Activated T-cell treated with anti-CD3 and anti-CD28 coated beads, Interleukin-2, amount 50 U/mL, for 48 hours (primary cell): ENCODE data around the gene MPND.

Experiments used
- DNase-seq, 2 experiments: peaks; one replicate each; pipeline ENCODE4 v3.0.0-alpha.2; 2020

Gene MPND, protein sequence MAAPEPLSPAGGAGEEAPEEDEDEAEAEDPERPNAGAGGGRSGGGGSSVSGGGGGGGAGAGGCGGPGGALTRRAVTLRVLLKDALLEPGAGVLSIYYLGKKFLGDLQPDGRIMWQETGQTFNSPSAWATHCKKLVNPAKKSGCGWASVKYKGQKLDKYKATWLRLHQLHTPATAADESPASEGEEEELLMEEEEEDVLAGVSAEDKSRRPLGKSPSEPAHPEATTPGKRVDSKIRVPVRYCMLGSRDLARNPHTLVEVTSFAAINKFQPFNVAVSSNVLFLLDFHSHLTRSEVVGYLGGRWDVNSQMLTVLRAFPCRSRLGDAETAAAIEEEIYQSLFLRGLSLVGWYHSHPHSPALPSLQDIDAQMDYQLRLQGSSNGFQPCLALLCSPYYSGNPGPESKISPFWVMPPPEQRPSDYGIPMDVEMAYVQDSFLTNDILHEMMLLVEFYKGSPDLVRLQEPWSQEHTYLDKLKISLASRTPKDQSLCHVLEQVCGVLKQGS

DNA sequence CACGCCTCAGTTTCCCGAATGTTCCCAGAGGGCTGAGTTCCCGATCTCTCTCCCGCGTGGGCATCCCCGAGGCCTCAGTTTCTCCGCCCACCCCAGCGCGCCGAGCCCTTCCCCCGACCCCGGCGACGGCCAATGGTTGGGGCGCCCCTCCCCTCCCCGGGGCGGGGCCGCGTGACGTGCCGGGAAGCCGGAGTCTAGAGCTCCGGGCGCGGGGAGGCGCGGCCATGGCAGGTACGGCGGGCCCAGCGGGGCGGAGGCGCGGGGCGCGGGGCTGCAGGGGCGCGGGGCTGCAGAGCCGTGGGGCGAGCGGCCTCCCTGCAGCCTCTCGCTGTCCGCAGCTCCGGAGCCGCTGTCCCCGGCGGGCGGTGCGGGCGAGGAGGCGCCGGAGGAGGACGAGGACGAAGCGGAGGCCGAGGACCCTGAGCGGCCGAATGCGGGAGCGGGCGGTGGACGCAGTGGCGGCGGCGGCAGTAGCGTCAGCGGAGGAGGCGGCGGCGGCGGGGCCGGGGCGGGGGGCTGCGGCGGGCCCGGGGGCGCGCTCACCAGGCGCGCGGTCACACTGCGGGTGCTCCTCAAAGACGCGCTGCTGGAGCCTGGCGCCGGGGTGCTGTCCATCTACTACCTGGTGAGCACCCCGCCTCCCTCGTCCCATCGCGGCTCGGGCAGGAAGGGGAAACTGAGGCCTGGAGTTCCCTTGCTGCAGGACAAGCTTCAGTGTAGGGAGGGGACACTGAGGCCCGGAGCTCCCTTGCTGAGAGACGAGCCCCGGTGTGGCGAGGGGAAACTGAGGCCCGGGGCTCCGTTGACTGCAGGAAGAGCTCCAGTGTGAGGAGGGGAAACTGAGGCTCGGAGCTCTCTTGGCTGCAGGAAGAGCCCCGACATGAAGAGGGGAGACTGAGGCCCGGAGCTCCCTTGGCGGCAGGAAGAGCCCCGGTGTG lies at the start of gene MPND:
TSS of gene MPND (plus strand) at position 193 of the 938 bp plus-strand sequence. CDS start at position 225, 32 bp downstream.
- DNase-seq: peak; percentile 96 to 97

DNA sequence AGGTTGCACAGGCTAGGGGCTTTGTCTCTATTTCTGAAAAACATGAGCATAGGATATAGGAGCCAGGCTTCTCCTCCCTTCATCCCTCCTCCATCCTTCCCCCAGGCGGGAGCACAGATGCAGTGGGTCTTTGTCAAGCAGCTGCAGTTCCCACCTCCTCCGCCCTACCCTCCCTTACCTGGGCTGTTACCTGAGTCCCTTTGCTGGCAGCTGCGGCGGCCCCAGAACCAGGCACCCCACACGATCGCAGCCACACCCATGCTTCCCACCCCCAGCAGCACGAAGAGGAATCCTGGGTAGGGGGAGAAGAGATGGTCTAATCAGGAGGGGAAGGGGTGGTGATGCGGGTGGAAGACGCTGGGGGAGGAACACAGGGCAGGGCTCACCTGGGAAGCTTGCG lies 49.0 kb upstream of the MPND start:
- no peak for DNase-seq

DNA sequence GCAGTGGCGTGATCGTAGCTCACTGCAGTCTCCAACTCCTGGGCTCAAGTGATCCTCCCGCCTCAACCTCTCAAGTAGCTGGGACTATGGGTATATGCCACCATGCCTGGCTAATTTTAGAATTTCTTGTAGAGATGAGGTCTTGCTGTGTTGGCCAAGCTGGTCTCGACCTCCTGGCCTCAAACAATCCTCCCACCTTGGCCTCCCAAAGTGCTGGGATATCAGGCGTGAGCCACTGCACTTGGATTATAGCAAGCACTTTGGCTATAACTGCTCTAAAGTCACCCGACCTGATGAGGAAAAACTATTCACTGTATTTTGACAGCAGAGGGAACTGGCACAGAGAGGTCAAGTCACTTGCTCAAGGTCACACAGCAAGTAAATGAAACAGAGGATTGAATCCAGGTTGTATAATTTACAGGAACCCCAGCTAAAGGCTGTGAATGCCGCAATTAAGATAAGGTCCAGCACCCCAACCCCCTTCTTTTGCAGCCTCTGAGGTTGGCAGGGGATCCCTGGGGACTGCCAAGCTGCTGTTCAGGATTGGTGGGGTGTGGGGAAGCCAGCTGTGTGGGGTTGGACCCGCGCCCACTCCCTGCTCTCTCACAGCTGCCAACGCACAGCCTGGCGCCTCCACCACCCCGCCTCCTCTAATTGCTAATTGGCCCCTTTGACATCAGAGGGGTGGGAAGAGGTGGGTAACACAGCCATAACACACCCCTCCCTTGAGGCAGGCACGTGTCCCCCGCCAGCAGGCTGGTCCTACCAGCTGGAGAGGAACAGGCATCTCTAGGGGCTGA lies 47.2 kb upstream of the MPND start:
- DNase-seq: no peak

DNA sequence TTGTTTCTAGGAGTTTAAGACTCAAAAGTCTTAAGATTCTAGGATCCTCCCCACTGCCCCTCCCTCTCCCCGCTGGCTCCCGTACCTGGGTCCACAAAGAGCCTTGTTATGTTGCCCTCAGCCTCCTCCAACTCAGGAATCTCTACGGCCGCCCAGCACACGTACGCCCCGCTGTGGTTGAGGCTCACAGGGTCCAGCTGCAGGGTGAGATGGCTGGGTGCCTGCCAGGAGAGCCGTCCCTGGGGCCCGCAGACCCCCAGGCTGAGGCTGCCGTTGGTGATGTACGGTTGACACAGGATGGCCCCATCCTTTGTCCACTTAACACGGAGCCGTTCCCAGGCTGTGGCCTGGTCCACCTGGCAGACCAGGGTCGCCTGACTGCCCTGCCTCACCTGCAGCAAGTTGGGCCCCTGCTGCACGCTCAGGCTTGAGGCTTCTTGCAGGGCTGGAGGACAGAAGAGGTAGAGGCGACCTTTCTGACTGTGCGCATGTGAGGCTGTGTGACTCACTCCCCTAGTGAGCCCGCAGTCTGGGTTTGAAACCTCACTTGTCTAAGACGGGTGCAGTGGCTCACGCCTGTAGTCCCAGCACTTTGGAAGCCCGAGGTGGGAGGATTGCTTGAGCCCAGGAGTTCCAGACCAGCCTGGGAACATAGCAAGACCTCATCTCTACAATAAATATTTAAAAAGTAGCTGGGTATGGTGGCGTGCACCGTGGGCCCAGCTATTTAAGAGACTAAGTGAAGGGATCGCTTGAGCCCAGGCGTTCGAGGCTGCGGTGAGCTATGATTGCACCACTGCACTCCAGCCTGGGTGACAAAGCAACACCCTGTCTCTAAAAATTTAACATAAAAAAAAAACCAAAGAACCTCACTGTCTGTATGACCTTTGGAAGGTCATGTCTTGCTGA lies 45.2 kb upstream of the MPND start:
- DNase-seq: peak; percentile 53 to 61

DNA sequence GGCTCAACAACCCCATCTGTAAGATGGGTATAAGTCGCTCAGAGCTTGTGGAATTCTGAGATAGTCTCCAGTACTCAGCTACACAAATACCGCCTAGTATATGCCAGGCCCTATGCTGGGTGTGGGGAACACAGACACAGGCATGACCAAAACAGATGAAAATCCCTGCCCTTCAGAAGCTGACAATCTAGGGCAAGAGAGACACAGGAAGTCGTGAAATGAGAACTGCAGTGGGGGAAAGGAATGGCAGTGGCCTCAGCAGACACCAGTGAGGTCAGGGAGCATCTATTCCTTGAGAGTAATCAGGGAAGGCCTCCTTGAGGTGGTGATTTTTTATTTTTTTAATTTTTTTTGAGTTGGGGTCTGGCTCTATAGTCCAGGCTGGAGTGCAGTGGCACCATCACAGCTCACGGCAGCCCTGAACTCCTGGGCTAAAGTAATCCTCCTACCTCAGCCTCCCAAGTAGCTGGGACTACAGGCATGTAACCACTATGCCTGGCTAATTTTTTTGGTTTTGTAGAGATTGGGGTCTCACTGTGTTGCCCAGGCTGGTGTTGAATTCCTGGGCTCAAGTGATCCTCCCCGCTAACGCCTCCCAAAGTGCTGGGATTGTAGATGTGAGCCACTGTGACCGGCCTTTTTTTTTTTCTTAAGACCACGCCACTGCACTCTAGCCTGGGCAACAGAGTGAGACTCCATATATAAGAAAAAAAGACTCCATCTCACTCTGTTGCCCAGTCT lies 44.4 kb upstream of the MPND start:
- DNase-seq: no peak

DNA sequence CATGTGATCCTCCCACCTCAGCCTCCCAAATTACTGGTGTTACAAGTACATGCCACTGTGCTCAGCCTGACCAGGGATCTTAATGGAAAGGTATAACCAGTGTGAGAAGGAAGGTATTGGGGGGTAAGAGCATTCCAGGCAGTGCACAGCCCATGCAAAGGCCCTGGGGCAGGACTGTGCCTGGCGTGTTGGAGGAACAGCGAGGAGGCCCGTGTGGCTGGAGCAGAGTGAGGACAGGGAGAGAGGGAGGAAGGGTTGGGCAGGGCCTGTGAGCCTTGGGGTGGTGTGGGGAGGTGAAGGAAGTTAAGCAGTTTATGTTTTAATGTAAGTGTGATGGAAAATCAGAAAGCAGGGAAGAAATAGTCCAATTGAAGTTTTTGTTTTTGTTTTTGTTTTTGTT lies 42.8 kb upstream of the MPND start:
- no peak for DNase-seq

DNA sequence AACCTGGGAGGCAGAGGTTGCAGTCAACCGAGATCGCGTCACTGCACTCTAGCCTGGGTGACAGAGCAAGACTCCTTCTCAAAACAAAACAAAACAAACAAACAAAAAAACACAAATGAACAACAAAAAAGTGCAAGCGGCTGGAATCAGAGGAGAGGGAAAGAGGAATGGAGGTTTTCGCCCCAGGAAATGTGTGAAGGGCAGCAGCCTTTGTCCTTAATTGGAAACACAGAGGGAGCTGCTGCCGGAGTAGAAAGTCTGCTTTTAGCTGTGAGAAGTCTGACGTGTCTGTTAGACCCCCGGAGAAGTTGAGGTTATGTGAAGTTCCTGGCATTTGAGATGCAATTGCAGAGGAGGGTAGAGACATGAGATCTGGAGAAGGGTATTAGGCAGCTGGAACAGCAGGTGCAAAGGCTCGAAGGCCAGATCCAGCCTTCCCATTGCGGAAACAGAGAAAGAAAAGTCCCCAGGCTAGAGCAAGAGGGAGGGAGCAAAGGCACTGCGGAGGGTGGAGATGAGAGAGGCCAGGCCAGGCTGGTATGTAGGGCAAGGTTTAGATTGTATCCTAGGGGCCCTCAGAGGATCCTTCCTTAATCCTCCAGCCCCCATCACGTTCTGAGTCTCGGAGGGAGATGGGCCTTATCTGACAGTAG lies 41.6 kb upstream of the MPND start:
- no peak for DNase-seq

DNA sequence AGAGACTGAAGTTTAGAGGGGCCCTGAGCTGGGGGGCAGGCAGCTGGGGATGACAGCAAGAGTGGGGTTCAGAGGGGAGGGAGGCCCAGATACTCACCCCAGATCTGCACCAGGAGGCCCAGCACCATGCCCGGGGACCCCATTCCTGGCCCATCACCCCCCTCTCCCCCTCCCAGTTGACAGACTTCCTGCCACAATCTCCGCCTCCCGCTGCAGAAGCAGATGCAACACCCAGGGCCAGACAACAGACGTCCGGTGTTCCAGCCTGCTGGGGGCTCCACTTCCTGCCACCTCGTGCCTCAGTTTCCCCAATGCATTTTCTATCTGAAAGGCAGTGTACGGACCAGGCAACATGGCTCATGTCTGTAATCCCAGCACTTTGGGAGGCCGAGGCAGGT lies 41.1 kb upstream of the MPND start, which contains the start of gene TMIGD2:
TSS of gene TMIGD2 (minus strand) at position 147 of the 398 bp plus-strand sequence. CDS start at position 143, 4 bp downstream.
- peak in 1 of 2 experiments; percentile 42 for DNase-seq

DNA sequence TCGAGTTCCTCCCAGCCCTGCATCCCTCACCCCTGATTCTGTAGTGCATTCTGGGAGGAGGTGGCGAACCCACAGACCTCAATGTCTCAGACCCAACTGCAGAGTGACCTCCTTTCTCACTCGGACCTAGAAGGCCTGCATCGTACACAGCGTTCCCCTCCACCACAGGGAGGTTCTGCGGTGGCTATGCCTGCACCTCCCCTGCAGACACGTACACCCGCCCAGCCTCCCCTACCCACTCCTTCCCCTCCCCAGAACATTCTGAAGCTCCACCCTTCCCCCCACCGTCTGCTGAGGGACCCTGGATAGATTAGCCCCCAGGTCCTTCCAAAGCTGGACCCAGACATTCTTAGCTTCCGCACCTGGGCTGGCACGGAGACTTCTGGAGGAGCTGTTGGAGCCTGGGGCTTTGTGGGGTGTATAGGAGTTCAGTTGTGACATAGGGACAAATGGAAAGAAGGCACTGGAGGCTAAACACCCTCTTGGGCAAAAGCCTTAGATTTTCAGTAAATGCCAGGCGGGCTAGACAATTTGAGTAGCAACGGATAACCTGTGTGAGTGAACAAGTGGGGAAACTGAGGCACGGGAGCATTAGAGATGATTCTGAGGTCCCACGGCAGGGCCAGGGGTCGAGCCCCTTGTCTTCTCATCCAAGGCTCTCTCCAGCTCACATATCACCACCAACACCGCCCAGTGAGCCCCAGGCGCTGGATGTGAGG lies 39.4 kb upstream of the MPND start:
- DNase-seq: no peak

DNA sequence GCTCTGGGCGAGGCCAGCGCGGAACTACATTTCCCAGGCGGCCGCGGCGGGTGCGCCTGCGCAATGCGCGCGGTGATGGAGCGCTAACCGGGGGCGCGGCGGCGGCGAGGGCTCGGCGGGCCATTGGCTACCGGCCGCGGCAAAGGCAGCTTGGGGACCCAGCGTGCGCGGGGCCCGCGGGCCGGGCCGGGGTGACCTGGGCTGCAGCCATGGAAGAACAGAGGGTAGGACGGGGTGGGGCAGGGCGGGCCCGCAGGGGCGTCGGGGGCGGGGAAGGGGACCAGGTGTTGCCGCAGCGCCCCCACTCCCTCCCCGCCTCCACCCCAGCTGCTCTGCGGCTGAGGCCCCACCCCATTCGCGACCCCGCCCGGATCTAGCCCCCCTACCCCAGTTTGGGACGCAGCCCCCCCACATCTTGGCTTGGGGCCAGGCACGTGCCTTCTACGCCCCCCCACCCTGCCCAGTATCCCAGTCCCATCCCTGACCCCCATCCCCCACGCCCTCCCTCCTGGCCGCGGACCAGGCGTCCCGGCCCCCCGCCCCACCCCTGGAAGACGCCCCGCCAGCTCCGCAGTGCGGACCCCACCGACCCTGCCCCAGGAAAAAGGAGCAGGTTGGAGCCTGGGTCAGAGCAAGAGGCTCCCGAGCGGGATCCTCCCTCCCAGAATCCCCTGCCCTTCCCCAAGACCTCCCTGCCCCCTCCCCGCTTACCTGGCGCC lies 38.7 kb upstream of the MPND start, which contains the start of gene FSD1:
TSS of gene FSD1 (plus strand) at position 61 of the 719 bp plus-strand sequence. CDS start at position 210, 149 bp downstream.
- peak; percentile 89 to 91 for DNase-seq

DNA sequence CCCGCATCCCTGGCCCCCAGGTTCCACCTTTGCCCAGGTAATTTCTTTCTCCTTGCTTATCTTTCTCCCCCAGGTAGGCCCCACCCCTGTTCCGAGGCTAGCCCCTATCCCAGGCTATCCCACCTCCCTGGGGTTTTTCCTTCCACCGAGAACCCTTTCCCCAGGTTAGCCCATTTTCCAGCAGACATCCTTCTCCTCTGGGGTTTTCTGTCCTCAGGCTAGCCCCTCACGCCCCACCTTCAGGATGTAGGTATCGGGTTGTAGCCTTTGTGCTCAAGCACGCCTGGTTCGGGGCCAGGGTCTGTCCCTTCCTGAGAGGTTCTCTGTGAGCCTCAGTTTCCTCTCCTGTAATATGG lies 38.1 kb upstream of the MPND start:
- no peak for DNase-seq

DNA sequence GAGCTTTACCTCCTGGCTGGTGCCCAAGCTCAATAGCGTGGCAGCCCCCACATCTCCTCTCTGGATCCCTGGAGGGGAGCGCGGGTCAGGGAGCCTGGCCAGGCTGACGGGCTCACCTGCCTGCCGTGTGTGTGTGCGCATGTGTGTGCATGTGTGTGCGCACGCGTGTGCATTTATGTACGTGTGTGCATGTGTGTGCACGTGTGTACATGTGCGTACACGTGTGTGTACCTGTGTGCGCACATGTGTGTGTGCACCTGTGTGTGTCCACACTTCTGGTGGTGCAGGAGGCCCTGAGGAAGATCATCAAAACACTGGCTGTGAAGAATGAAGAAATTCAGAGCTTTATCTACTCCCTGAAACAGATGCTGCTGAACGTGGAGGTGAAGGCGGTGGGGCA lies 37.7 kb upstream of the MPND start:
- DNase-seq: no peak

DNA sequence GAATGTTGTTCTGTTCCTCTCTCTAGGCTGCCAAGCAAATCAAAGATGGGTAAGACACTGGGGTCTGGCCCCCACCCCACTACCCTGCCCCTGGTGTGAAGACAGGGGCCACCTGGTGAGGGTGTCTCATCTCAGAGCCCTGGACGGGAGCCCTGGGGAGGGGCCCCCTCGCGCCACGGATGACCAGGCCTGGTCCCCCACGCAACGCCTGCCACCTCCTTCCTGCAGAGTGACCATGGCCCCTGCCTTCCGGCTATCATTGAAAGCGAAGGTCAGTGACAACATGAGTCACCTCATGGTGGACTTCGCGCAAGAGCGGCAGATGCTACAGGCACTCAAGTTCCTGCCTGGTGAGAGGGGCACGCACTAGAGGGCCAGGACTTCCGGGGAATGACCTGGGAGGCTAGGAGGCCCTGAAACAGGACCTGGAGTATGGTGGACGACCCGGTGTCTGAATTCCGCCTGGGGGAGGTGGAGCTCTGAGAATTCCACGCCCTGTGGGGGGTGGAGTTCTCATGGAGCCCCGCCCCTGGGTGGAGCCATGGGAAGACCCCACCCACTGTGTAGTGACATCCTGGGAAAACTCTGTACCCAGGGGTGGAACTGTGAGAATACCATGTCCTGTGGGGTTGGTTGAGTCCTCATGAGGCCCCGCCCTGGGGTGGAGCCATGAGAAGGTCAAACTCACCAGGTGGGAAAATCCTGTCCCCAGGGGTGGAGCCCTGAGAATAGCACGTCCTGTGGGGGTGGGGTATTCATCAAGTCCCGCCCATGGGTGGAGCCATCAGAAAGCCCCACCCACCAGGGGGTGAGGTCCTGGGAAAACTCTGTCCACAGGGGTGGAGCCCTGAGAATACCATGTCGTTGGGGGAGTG lies 32.9 kb upstream of the MPND start:
- DNase-seq: peak; percentile 58 to 62

DNA sequence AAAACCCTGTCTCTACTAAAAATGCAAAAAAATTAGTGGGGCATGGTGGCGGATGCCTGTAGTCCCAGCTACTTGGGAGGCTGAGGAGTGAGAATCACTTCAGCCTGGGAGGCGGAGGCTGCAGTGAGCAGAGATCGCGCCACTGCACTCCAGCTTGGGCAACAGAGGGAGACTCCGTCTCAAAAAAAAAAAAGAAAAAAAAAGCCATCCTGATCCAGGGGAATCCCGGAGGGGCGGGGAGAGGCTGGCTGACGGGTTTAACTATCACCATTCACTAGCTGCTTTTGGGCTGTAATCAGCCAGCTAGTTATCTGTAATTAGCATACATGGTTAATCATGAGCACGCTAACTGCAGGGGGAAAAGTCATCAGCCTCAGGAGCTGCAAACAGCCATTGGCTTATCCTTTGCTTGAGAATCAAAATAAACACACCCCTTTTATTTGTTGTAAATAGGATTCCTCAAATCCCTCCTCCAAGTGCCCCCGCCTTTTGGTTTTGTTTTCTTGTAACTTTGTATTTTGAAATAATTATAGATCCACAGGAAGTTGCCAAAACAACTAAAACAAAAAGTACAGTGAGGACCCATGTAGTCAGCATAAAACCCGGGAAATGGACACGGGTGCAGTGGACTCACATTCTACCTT lies 29.4 kb upstream of the MPND start:
- no peak for DNase-seq

DNA sequence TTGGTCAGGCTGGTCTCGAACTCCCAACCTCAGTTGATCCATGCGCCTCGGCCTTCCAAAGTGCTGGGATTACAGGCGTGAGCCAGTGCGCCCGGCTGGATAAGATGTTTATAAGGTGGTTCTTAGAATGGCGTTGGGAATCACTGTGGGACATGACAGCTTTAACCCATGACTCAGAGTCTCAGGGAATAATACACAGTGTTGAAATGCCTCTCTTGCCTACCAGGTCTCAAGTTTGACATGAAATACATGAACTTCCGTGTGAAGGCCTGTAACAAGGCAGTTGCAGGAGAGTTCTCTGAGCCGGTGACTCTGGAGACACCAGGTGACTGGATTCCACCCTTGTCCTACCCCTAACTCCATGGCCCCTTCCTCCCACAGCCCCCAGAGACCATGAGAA lies 26.4 kb upstream of the MPND start:
- no peak for DNase-seq

DNA sequence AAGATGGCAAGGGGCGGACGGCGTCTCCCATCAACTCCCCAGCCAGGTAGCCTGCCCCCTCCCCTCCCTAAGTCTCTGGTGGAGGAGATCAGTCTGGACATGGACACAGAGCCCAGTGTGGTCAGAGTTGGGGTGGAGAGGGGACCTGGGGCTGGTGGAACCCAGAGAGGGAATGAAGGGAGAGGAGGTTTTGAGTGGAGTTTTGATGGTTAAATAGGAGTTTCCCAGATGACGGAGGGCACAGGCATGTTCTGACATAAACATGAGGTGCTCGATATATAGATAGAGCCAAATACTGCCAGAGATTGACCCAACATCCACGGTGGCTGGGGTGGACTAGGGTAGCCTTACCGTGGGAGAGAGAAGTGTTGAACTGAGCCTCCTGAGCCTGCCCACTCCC lies 24.9 kb upstream of the MPND start:
- DNase-seq: no peak

DNA sequence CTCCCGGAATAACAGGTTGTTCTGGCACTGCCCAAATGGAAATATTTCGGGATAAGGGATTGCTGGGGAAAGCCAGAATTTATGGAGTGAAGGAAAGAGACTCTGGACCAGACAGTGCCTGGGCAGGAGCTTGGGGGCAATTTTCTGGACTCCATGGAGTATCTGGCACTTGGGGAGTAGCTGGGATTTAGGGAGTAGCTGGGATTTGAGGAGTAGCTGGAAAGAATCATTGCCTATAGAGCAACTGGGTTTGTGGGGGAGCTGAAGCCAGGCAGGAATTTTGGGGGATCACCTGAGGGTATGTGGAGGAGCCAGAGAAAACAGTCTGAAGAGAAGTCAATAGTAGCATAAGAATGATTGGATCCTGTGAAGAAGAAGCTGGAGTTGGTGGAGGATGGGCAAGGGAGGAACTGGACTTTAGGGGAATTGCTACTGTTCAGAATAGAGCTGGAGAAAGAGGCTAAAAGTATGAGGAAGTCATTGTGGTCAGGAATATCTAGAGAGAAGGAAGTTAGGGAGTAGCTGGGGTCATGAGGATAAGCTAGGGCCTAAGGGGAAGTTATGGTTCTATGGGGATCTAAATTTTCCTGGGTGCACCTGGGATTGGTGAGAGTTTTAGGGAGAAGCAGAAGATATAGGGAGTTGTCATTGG lies 24.2 kb upstream of the MPND start:
- no peak for DNase-seq
